GM19463 (cell line): ENCODE results near the gene GOT1.

ENCODE experiments used
- ATAC-seq: cut with Tn5 transposase; IDR thresholded peaks from one replicate; pipeline ENCODE4 v1.9.1; 2021; ENCODE audit warnings: mild to moderate bottlenecking, moderate library complexity; ENCODE audit not compliant: unreplicated experiment

The GOT1 gene

DNA sequence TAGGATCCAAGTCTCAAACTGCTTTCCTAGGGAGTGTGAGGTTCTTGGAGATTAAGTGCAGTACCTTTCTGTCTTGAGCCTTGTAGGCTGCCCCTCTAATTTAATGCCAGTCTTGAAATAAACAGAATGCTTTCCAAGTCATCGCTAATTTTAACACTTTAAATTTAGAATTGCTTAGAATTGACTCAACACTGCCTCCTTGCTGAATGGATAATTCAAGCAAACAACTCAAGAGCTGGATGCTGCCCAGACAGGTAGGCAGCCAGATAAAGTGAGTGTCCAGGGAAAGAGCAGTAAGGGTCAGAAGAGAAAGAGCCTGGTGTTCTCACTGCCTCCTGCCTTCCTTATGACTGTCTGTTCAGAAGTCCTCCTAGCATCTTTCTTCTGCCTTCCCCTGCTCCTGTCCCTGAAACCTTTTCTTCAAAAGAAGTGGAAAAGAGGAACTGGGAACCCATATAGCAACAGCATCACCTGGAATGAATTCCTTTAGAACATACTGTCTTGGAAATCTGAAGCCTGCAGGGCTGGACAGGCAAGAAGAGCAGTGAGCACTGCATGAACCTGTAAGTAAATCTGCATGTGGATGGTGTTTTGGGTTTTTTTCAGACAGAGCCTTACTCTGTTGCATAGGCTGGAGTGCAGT lies 3.1 kb upstream of the GOT1 start:
- no peak for ATAC-seq

DNA sequence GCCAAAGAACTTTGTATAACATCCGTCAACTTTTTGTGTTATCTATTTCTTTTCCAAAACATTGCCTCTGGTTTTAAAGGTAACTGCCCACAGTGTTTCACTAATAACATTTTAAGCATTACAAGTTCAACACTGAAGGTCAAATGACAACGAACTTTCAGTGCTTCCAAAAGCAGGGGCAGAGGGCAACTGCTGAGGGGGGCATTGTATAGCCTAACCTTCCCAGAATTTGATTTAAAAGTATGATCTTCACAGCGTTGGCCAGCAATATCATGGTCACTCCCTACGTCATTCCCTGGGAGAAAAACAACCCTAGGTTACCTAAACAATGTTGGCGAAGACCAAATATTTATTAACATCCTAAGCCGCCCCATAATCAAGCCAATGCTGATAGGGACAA lies 2.5 kb upstream of the GOT1 start:
- ATAC-seq = no peak

DNA sequence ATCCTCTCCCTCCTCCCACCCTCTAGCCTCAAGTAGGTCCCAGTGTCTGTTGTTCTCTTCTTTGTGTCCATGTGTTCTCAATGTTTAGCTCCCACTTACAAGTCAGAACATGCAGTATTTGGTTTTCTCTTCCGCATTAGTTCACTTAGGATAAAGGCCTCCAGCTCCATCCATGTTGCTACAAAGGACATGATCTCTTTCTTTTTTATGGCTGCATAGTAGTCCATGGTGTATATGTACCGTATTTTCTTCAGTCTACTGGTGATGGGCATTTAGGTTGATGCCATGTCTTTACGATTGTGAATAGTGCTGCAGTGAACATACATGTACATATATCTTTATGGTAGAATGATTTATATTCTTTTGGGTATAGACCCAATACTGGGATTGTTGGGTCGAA lies 1.6 kb upstream of the GOT1 start:
- ATAC-seq = no peak

DNA sequence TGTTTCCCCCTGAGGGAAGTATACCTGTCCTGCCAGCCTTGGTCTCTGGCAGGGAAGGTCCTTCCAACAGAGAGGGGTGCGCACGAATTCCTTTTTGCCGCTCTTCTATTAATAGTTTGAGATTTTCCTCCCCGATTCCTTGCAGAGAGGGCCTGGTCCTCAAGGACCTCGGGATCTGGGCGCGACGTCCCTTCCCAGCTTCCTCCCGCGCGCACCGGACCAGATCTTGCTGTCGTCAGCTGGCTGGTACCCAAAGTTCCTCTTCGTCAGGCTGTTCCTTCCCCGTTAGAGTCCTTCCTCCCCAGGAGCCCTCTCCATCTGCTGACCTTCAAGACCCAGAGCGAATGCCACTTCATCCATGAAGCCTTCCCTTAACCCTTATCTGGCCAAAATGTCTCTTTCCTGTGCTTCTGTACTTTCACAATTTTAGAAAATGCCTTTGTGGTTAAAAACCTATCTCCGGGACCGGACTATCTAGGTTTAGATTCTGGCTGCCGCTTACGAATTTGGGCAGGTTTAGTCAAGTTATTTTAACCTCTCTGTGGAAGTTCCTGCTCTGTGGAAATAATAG lies 851 bp upstream of the GOT1 start:
- no peak for ATAC-seq

DNA sequence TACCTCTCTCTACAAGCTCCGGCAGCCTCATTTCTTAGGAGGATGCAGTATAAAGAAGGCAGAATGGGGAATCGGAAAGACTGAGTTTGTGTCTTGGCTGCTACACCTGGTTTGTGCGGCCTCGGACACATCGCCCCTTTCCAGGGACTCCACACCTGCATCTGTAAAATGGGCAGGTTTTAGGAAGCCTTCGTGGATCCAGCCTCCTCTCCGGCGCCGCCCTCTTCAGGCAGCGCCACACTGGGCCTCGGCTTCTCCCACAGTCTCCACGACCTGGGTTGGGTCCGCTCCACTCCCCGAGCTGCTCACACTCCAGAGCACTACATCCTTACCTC lies 341 bp downstream of the GOT1 start:
- ATAC-seq = peak; percentile 2

DNA sequence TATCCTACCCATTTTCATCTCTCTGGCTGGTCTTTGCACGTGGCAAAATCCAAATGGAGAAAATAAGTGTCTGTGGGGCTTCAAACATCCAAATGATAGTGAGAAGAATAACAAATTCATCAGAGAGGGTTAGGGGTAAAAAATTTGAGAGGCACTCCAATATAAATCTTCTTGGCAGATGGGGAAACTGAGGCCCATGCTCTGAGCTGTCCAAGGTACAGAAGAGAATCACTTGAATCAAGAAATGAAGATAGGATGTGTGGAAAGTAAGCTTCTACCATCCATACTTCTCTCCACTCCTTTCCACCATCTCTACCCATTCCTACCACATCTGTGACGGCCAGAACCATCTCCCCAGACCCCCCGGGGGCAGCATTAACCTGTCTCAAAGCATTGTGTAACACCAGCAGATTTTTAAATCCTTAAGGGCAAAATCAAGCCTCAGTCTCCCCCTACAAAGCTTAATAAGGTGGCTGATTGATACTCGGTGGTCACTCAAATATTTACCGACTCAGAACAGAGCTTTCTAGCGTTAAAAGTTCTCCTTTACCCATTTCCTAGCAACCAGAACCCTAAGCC lies 818 bp downstream of the GOT1 start:
- no peak for ATAC-seq

DNA sequence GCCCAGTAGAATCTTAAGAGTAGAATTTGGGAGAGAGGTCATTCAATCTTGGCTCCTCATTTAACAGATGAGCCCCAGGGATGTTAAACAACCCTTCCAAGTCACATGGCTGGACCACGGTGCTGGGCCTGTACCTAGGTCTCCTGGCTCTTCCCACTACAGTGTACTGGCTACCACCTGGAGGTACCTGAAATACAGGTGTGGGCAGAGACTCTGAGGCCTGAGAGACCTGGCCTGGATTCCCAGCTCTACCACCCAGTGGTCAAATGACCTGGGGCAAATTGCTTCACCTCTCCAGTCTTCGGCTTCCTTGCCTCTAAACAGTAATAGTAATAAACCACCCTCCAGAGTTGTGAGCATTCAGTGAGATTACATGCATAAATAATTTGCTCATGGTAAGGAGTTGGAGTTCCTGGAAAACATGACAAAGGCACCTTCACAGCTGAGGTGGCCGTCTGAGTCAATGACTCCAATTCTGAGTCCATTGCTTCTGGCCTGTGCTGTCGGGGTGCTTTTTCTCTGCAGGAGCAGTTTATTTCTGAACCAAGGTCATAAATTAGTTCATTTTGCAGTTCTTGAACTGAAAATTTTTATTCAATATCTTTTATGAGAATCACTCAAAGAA lies 2.7 kb downstream of the GOT1 start:
- no peak for ATAC-seq

DNA sequence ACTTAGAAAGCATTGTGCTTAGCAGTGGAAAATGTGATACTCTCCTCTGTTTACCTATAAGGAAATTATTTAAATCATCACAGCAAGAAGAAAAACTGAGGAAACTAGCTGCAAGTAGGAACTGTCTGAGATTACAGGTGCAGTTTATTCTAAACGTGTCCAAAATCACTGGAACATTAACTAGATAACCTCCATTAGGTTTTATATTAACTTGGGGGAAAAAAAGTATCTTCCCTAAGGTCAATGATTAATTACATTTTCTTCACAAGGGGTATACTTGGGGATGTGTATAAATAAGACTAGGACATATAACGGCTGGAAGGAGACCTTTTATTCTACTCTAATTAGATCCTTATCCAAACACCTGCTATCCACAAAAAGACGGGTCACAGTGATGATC lies 3.7 kb downstream of the GOT1 start:
- ATAC-seq = no peak

DNA sequence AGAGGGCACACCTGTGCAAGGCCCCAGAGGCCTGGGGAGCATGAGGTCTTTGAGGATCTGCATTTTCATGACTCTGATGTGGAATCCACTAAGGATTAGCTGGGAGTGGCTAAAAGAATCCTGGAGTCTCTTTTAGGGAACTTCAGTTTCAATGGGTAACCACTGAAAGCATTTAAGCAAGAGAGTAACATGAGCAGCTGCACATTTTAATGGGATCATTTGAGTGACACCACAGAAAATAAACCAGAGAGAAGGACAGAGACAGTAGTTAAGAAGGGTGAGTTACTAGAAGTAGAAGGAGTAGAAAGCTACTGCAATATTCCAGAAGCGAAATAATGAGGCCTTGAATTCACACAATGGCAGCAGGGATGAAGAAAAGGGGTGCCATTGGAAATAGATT lies 5.2 kb downstream of the GOT1 start:
- no peak for ATAC-seq

DNA sequence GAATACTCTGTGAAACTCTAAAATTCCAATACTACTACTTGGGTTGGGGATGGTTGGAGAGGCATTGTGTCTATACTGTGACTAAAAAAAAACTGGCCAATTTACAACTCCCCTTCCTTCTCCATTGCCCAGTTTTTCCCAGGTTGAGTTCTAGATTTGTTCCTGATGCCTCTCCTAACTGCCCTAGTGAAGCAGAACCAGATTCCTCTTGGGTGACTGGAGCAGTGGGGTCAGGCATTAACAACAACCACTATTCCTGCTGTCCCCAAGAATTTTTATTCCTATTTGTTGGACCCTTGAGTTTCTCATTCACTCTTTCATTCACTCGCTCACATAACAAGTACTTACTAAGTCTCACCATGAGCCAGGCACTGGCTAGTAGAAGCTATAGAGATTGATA lies 5.8 kb downstream of the GOT1 start:
- no peak for ATAC-seq

DNA sequence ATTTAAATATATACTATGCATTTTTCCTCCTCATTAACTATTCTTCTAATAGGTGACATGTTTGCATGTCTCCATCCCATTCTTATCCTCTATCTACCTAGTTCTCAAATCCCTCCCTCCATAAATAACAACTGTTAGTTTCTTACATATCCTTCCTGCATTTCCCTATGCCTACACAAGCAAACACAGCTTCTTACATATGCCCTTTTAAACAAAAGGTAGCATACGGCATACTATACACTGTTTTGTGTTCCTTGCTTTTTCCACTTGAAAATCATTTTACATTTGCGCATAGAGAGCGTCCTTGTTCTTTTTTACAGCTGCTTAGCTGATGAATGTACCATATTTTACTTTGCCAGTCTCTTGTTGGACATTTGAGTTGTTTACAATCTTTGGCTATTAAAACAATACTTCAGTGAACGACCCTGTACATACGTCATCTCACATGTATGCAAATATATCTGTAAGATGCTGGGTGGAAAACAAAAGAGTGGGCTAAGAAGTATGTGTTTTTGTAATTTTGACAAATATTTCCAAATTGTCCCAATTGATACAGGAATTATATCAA lies 7.8 kb downstream of the GOT1 start:
- ATAC-seq = no peak

DNA sequence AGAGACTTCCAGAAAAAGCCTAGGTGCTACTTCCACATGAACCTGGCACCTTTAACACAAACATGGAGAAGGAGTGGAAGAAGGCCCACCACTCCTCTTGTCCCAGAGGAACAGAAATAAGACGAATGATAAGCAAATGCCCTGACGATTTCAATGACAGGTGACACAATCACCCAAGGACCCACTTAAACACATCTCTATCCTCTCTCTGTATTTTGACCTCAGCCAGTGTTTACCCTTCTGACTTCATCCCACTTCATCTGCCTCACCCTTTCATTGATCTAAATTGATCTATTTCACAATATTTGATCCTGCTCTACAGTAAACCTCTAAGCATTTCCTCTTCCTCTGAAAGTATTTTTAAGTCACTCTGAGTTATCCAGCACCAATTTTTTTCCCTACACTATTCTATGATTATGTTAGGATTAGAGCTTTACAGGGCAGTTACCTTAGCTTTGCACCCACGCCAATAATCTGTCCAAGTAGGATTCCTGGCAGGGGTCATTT lies 9.1 kb downstream of the GOT1 start:
- no peak for ATAC-seq

DNA sequence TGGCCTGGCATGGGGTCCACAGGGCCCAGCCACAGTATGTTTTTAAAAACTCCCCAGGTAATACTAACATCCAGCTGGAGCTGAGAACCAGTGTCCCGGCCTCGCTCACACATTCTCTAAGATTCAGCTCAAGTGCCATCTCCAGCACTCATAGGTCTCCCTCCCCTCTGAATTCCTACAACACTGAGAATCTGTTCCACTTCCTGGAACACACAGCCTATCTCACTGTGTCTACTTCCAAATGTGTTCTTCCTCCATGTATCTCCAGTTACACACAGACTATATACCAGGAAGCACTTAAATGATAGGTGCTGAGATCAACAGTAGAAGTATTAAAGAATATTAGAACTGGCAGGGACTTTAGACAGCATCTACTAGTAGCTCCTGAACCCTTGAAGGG lies 10.7 kb downstream of the GOT1 start:
- ATAC-seq = no peak

DNA sequence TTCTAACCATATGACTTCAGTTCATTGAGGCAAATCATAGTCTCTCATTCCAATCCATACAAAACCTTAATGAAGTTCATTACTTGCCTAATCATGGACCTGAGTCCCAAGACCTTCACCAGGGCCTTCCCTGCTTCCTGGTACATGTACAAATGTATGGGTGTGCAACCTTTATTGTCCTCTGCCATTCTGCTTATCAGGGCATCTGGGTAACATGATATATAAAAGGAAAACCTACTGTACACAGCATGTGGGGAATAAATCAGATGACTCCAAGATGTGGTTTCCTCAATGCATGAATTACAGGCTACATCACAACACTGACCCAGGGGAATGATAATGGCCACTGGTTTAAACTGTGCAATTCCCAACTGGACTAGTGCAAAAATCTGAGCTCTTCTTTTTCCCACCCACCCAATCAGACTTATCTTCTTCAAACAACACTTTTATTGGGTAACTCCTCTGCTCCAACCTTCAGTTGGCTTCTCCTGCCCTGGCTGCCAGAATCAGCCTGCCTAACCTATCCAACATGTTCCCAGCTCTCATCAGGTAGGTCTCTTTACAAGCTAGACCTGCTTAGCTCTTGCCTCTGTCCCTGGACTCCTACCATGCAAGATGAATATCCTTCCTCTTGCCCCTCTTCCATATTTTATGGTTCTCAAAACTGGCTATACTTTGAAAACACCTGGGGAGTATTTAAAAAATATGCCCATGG lies 11.4 kb downstream of the GOT1 start:
- ATAC-seq = no peak

DNA sequence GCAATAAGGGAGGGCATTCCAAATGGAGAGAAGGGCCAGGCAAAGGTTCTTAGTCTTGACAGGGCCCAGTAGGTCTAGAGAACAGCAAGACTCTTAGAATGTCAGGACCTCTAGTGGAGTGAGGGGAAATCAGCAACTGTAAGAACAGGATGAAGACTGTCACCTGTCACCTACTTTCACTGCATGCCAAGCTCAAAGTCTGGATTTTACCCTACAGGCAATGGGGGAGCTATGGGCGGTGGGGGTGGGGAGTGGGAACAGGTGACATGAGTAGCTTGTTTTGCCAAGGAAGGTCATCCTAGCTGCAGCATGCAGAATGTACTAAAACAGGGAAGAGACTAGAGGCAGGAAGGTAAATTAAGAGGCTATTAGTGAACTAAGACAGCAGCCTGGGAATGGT lies 18.3 kb downstream of the GOT1 start:
- no peak for ATAC-seq

DNA sequence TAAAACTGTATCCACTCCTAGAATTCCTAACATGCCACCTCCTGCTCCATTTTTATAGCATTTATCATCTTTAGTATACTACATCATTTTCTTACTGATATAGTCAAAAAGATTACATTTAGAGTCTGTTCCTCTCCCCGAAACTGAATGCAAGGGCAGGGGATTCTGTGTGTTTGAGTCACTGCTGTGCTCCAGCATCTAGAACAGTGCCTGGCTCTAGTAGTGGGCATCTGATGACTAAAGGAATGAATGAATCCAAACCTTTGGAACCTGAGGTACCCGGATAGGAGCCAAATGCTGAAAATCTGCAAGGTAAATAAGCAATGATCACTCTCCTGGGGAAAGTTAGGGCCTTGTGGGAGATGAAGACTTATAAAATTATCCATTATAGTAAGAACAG lies 18.9 kb downstream of the GOT1 start:
- no peak for ATAC-seq

DNA sequence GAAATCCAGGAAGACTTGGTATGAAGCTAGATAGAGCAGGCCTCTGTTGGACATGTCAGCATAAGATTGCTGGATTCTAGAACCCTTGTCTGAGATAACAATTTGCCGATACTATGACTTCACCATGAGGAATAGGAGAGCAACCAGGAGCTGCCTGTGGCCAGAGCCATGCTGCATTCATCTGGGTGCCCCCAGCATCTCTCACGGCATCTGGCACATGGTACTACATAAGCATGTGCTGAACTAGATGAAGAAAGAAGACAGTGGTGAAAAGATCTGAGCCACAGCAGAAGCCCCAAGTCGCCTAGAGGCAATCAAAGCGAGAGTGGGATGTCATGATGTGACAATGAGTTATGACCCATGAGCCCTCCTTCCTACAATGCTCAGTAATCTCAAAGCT lies 19.5 kb downstream of the GOT1 start:
- no peak for ATAC-seq

DNA sequence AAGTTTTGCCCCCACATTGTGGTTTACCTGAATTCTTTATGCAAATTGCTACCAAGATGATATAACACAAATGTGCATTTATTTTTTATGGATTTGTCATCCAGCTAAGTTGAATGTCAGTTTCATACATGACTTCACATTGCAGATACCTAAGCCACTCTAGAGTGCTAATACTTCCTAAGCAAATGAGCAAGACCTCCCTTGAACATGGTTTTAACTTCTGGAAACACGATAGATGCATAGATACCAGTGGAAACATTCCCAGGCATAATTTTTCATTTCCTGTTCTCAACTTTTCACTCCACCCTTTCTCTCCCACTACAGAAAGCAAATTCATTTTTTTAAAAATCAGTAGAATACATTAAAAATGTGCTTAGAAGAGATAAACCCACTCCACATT lies 20.3 kb downstream of the GOT1 start:
- ATAC-seq = no peak

DNA sequence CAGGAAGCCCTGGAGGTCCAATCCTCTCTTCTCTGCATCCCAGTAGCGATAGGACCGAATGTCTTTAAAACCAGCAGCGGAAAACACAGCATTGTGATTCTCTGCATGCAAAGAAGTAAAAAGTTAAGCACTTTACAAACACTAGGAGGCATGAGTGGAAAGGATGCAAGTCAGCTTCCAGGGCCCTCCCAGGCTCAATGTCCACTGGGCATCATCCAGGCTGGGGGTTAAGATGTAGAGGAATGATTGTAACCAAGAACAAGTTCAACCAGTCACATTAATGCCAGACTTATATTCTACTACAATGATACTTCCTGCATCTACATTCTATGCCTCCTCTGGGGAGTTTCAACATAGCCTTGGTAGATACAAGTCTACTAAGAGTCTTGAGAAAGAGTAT lies 24.3 kb downstream of the GOT1 start:
- no peak for ATAC-seq

DNA sequence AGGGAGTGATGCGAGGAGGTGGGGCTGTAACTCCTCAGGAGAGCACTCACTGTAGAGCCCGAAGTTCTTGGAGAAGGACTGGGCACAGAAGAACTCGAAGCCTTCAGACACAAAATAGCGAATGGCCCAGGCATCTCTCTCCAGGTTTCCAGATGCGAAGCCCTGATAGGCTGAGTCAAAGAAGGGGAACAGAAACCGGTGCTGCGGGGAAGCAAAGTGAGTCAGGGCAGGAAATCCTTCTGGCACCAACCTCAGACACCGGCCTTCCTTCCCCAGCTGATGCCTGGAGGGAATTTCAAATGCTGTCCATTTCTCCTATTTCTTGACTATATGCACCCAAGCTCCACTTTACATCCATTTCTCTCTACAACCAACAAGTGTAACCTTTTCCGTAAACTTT lies 26.8 kb downstream of the GOT1 start:
- no peak for ATAC-seq

DNA sequence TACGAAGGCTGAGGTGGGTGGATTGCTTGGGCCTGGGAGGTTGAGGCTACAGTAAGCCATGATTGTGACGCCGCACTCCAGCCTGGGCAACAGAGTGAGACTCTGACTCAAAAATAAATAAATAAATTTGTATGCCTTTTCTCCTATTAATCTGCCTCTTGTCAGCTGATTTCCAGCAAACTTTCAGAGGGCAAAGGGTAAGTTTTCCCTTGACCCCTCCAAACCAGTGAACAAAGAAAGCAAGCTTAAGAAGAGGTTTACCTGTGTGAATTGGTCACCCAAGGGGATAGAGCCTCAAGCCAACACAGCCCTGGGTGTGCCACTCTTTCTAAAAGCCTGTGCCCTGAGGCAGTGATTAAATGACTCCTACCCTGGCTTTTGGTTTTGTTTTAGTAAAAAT lies 30.8 kb downstream of the GOT1 start:
- no peak for ATAC-seq
